Caco-2 (cell line): ENCODE results near the gene C17orf50. TPM values are rescaled to one million over a fixed set of nuclear protein-coding genes. Genes with fewer than 3 reads are reported as not detected.

ENCODE experiments used
- BruUV-seq: library from RNA; stranded (reverse); fragments of 400-500 nt; replicated peaks from 2 replicates; lab custom pipeline; 2021; lab: Mats Ljungman, UMichigan
- CTCF ChIA-PET: fragments of 300-600 bp; sonication (Branson Sonifier 250); formaldehyde crosslinking; loops from one replicate; lab custom pipeline; 2022; ENCODE audit warnings: antibody characterized with exemption; lab: Charles Lee
- POLR2A ChIA-PET: fragments of 300-600 bp; sonication (Branson Sonifier 250); formaldehyde crosslinking; loops from one replicate; lab custom pipeline; 2022; ENCODE audit warnings: antibody characterized with exemption; lab: Charles Lee
- DNase-seq, 2 experiments: peaks; one replicate each; pipeline versions ENCODE4 v3.0.0 to v3.0.0-alpha.2; 2020 to 2022
- H3K27me3 ChIP-seq: replicated peaks from 2 replicates; pipeline ENCODE4 v1.6.0; 2011; ENCODE audit warnings: low read length; ENCODE audit not compliant: control insufficient read depth, insufficient read depth
- H3K36me3 ChIP-seq: 2 replicates; pipeline ENCODE4 v1.5.1; 2011; ENCODE audit warnings: low read length; ENCODE audit not compliant: control insufficient read depth, insufficient read depth
- H3K4me1 ChIP-seq: fragments of 250-450 bp; sonication (Bioruptor Pico); 2 replicates; pipeline ENCODE4 v1.5.1; 2020; ENCODE audit warnings: mild to moderate bottlenecking
- H3K4me3 ChIP-seq: 2 replicates; pipeline ENCODE4 v1.5.1; 2011; ENCODE audit warnings: low read depth, mild to moderate bottlenecking, control low read depth, low read length
- H3K9me3 ChIP-seq: fragments of 250-450 bp; sonication (Bioruptor Pico); 2 replicates; pipeline ENCODE4 v1.5.1; 2020; ENCODE audit warnings: mild to moderate bottlenecking, moderate library complexity
- H3K27ac Mint-ChIP-seq: one replicate; pipeline ENCODE4 v1.8.0; 2022; ENCODE audit warnings: mixed read lengths; ENCODE audit not compliant: unreplicated experiment
- H3K27me3 Mint-ChIP-seq: one replicate; pipeline ENCODE4 v1.8.0; 2022; ENCODE audit warnings: mixed read lengths; ENCODE audit not compliant: insufficient read depth, unreplicated experiment
- H3K36me3 Mint-ChIP-seq: one replicate; pipeline ENCODE4 v1.8.0; 2022; ENCODE audit warnings: mild to moderate bottlenecking, mixed read lengths; ENCODE audit not compliant: insufficient read depth, unreplicated experiment
- H3K4me1 Mint-ChIP-seq: one replicate; pipeline ENCODE4 v1.8.0; 2022; ENCODE audit warnings: low read depth, mixed read lengths; ENCODE audit not compliant: unreplicated experiment
- H3K4me3 Mint-ChIP-seq: one replicate; pipeline ENCODE4 v1.8.0; 2022; ENCODE audit warnings: mild to moderate bottlenecking, moderate library complexity, mixed read lengths; ENCODE audit not compliant: unreplicated experiment
- H3K9me3 Mint-ChIP-seq: one replicate; pipeline ENCODE4 v1.8.0; 2022; ENCODE audit warnings: mixed read lengths; ENCODE audit not compliant: unreplicated experiment
- CTCF ChIP-seq, 2 experiments: fragments of 200-600 bp in 1 of 2; IDR thresholded peaks; 1 replicate in 1 of 2; 2 replicates in 1 of 2; pipeline versions ENCODE4 v1.5.1 to v1.8.0; 2011 to 2022; ENCODE audit warnings: antibody characterized with exemption in 1 of 2, control low read depth in 1 of 2, inconsistent platforms in 1 of 2, low read depth in 1 of 2, low read length in 1 of 2, mild to moderate bottlenecking in 1 of 2, moderate library complexity in 1 of 2; ENCODE audit not compliant: insufficient read depth in 1 of 2, severe bottlenecking in 1 of 2, unreplicated experiment in 1 of 2
- intact Hi-C: fragments of 100-400 bp; cut with micrococcal nuclease; formaldehyde crosslinking; loops from one replicate; pipeline ENCODE4 v1.10.0; 2022; ENCODE audit not compliant: unreplicated experiment
- total RNA-seq: library from RNA; stranded (reverse); gene quantifications from 2 replicates; pipeline ENCODE4 v1.2.3, GENCODE V29; 2022

The C17orf50 gene
- total RNA-seq, 1 experiment from 2014 or later, result not detected

GRCh38 chr17:35807371-35808144 is 46.9 kb downstream of the C17orf50 start:
- peak overlapping the region; percentile 92 for H3K4me3 Mint-ChIP-seq
- peak overlapping the region; percentile 99 for H3K27ac Mint-ChIP-seq
- intact Hi-C loops, result loop anchor here (2.0 kb wide), 1 partner anchor 221 kb away; the partner anchor contains the start of gene AP2B1
- no peaks in the 10 kb centered on the region for H3K9me3 Mint-ChIP-seq
- CTCF ChIA-PET, result interaction anchor here (1.1 to 2.4 kb wide), 5 partner anchors 11 to 60 kb away, joined by 3 to 83 read pairs (median 5); no protein-coding TSS in a partner anchor
- peaks cover 21% of the 10 kb centered on the region for H3K4me1 Mint-ChIP-seq
- TF ChIP-seq CTCF (IDR thresholded peaks at IDR 0.05; ENCODE audit: insufficient read depth in 1 of 2, low read depth in 1 of 2, low read length in 1 of 2, severe bottlenecking in 1 of 2, unreplicated experiment in 1 of 2), result no peak
- no peak for DNase-seq
- Histone ChIP-seq H3K9me3 (no peaks in the 10 kb centered on the region), H3K27me3 (no peaks in the 10 kb centered on the region), H3K36me3 (no peaks in the 10 kb centered on the region), H3K4me1 (peaks cover 12% of the 10 kb centered on the region; the same call in 1 of the 2 replicates), H3K4me3 (no peak overlapping the region)
- POLR2A ChIA-PET, result no interaction called here
- no TSS peak for BruUV-seq
- H3K27me3 Mint-ChIP-seq, result no peaks in the 10 kb centered on the region
- peaks cover 30% of the 10 kb centered on the region for H3K36me3 Mint-ChIP-seq

- Mint-ChIP-seq H3K36me3 (peaks cover 38% of the 10 kb centered on the region), H3K4me1 (peaks cover 18% of the 10 kb centered on the region), H3K27ac (peak overlapping the region; percentile 99), H3K9me3 (no peaks in the 10 kb centered on the region), H3K4me3 (peak overlapping the region; percentile 92), H3K27me3 (no peaks in the 10 kb centered on the region)
- ChIA-PET CTCF (interaction anchor here (0.6 to 2.4 kb wide), 13 partner anchors 9 to 230 kb away, joined by 3 to 83 read pairs (median 4); partner anchors contain the start of genes PEX12 and RASL10B), POLR2A (interaction anchor here (0.5 to 2.5 kb wide), 12 partner anchors 8 to 793 kb away, joined by 3 to 44 read pairs (median 4); partner anchors contain the start of genes MMP28 and MRM1)
- no peak for DNase-seq
- Histone ChIP-seq H3K4me3 (peak overlapping the region; percentile 53), H3K9me3 (no peaks in the 10 kb centered on the region), H3K4me1 (peaks cover 12% of the 10 kb centered on the region; the same call in 1 of the 2 replicates), H3K36me3 (no peaks in the 10 kb centered on the region), H3K27me3 (no peaks in the 10 kb centered on the region)
- TF ChIP-seq CTCF (IDR thresholded peaks at IDR 0.05; ENCODE audit: insufficient read depth in 1 of 2, low read depth in 1 of 2, low read length in 1 of 2, severe bottlenecking in 1 of 2, unreplicated experiment in 1 of 2), result no peak
- intact Hi-C loops, result loop anchor here (2.0 kb wide), 1 partner anchor 222 kb away; the partner anchor contains the start of gene AP2B1
- TSS peak; percentile 91 for BruUV-seq
Measured at GRCh38 chr17:35808240-35808961, 47.7 kb downstream of the C17orf50 start.
